A549 (cell line): ENCODE data around the gene PSMC3.

Experiments
- BHLHE40 ChIP-seq: IDR thresholded peaks from 2 replicates; pipeline ENCODE4 v1.6.1; 2012; ENCODE audit warnings: low read depth, low read length, inconsistent platforms
- CEBPB ChIP-seq, 2 experiments: fragments of >200 bp in 1 of 2; sonication (Bioruptor Twin) in 1 of 2; formaldehyde crosslinking in 1 of 2; IDR thresholded peaks; 2 replicates each; pipeline ENCODE4 v1.6.1; 2012 to 2016
- CTCF ChIP-seq: fragments of >200 bp; sonication (Bioruptor Twin); formaldehyde crosslinking; IDR thresholded peaks from 3 replicates; pipeline ENCODE4 v1.5.1; 2016
- JUNB ChIP-seq: fragments of >200 bp; sonication (Bioruptor Twin); formaldehyde crosslinking; IDR thresholded peaks from 2 replicates; pipeline ENCODE4 v1.6.1; 2016
- RAD21 ChIP-seq, 2 experiments: fragments of >200 bp in 1 of 2; sonication (Bioruptor Twin) in 1 of 2; formaldehyde crosslinking in 1 of 2; IDR thresholded peaks in 1 of 2; conservative IDR thresholded peaks in 1 of 2; 2 replicates in 1 of 2; 3 replicates in 1 of 2; pipeline ENCODE4 v1.6.1; 2012 to 2018; ENCODE audit warnings: inconsistent platforms in 1 of 2
- ZC3H11A ChIP-seq: fragments of 450-650 bp; IDR thresholded peaks from 2 replicates; pipeline ENCODE4 v1.6.1; 2014; ENCODE audit warnings: antibody characterized with exemption, mild to moderate bottlenecking

GRCh38 chr11:47436726-47437125 lies 10.5 kb upstream of the PSMC3 start:
- TF ChIP-seq CTCF (no peak), BHLHE40 (no peak), CEBPB (IDR thresholded peaks at IDR 0.05) (no peak), RAD21 (conservative IDR thresholded peaks at IDR 0.05 in 1 of 2, IDR thresholded peaks at IDR 0.05 in 1 of 2) (no peak), ZC3H11A (no peak), JUNB (no peak)
